GM19193 (cell line): ENCODE measurements around the gene NCAM1.

Source experiments
- POLR2A ChIP-seq: IDR thresholded peaks from 4 replicates; pipeline ENCODE4 v1.6.1; 2011; ENCODE audit not compliant: insufficient read depth, insufficient read length; ENCODE audit errors: extremely low read depth

NCAM1 gene

GRCh38 chr11:113283881-113284280, 322.7 kb downstream of the NCAM1 start:
- TF ChIP-seq POLR2A = no peak

GRCh38 chr11:113286009-113286408, 324.8 kb downstream of the NCAM1 start:
- no peak for TF ChIP-seq POLR2A

- TF ChIP-seq POLR2A = no peak
Observed at GRCh38 chr11:113286509-113287497, 325.6 kb downstream of the NCAM1 start.

GRCh38 chr11:113287801-113288200, 326.6 kb downstream of the NCAM1 start:
- no peak for TF ChIP-seq POLR2A

- no peak for TF ChIP-seq POLR2A
Observed at GRCh38 chr11:113288286-113288863, 327.2 kb downstream of the NCAM1 start.

GRCh38 chr11:113289431-113290187, 328.4 kb downstream of the NCAM1 start:
- no peak for TF ChIP-seq POLR2A

GRCh38 chr11:113293936-113294335, 332.7 kb downstream of the NCAM1 start:
- TF ChIP-seq POLR2A = no peak

- TF ChIP-seq POLR2A = no peak
Observed at GRCh38 chr11:113295993-113296392, 334.8 kb downstream of the NCAM1 start.

- TF ChIP-seq POLR2A = no peak
Observed at GRCh38 chr11:113296447-113297205, 335.4 kb downstream of the NCAM1 start.

GRCh38 chr11:113304916-113305315, 343.7 kb downstream of the NCAM1 start:
- no peak for TF ChIP-seq POLR2A

- no peak for TF ChIP-seq POLR2A
Observed at GRCh38 chr11:113305440-113306336, 344.5 kb downstream of the NCAM1 start.

- no peak for TF ChIP-seq POLR2A
Observed at GRCh38 chr11:113308601-113309000, 347.4 kb downstream of the NCAM1 start.

- no peak for TF ChIP-seq POLR2A
Observed at GRCh38 chr11:113311536-113311935, 350.3 kb downstream of the NCAM1 start.

- no peak for TF ChIP-seq POLR2A
Observed at GRCh38 chr11:113313601-113314000, 352.4 kb downstream of the NCAM1 start.

GRCh38 chr11:113314065-113314388, 352.8 kb downstream of the NCAM1 start:
- no peak for TF ChIP-seq POLR2A
